RPMI7951 (cell line): Measurements from ENCODE around the gene DCST1. TPM values are rescaled to one million over a fixed set of nuclear protein-coding genes. Genes with fewer than 3 reads are reported as not detected.

Source experiments
- DNase-seq: peaks from one replicate; pipeline ENCODE4 v3.0.0-alpha.2; 2012; ENCODE audit warnings: low read depth
- total RNA-seq: library from RNA; depleted of rRNA; stranded (reverse); fragments of >200 nt; shearing (Covaris generic); gene quantifications from 2 replicates; pipeline ENCODE4 v1.2.3, GENCODE V29; 2014; rRNA removed

DCST1 gene
- total RNA-seq, 1 experiment from 2014 or later, result not detected

GRCh38 chr1:155091071-155092051 is 57.7 kb downstream of the DCST1 start:
- peak; percentile 52 for DNase-seq

DNA sequence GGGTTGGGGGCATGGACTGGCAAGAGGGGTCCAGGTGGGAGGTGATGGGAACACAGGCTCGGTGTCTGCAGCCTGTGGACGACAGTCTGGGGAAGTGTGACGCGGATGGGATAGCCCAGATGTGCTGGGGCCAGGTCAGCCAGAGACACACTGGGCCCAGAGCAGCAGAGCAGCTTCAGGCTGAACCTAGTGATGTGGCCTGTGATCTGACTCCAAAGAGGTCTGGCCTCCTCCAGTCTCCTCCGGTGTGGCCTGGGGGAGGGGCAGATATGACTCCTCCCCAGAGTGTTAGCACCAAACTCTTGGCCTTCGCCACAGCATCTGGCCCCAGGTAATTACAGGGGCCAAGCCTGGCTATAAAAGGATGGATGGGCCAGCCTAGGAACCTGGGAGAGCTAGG is 58.5 kb downstream of the DCST1 start:
- DNase-seq, result no peak

- DNase-seq, result no peak
These were observed 59.0 kb downstream of the DCST1 start for GRCh38 chr1:155092641-155093040.

DNA sequence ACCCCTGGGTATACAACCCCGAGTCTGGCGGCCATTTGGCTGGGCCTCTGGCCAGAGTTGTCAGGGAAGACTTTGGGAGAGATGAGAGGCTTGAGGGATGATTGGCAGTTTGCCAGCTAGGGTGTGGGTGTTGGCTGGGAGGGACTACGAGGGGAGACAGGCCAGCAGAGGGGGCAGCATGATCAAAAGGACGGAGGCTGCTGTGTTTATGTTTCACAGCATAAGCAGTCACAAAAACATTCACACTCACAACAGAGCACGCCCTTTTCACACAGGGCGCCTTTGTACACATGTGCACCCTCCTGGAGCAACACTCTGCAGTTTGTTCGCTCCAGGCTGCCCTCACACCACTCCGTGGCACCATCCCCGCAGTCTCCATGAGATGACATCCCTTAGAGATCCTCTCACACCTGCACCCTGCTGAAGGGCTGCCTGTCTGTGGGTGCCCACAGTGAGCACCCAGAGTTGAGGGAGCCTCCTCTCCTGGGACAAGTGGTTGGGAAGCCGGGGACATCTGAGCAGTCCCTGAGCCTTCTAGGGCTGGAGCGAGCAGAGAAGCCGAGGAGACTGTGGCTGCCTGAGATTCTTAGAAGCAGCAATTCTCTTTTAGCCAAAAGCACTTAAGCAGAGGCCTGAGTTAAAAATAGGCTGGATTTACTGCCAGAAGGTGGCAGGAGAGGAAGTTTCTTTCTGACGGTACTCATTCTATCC is 60.4 kb downstream of the DCST1 start:
- DNase-seq, result peak; percentile 52

DNA sequence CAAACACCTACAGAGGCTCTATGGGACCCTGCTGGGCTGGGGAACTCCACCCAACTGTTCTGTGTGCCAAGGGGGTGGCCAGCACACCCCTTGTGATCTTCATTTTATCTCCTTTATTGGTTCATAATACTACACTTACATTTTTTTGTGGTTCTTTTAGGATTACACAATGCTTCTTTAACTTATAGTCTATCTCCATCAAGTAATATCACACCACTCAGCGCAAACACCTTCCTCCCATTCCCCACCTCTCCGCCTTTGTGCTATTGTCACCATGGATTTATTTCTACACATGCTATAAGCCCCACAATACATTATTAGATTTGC is 61.0 kb downstream of the DCST1 start:
- no peak for DNase-seq

DNA sequence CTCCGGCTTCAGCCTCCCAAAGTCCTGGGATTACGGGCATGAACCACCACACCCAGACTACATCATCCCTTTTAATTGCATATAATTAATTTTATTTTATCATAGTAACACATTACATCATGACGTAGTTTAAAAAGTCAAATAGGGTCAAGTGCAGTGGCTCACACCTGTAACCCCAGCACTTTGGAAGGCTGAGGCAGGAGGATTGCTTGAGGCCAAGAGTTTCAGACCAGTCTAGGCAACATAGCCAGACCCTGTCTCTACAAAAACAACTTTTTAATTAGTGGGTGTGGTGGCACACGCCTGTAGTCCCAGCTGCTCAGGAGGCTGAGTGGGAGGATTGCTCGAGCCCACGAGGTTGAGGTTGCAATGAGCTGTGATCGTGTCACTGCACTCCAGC is 65.7 kb downstream of the DCST1 start:
- no peak for DNase-seq

Other genes starting within 250 kb of the DCST1 start
- 0.29 and 0.72 TPM in 2 replicates for gene KCNN3, start 163.5 kb upstream of the DCST1 start, total RNA-seq
- gene PMVK, start 97.1 kb upstream of the DCST1 start, total RNA-seq, result 8.7 and 9.3 TPM in 2 replicates
- gene PBXIP1, start 77.7 kb upstream of the DCST1 start, total RNA-seq, result 14.7 and 23.3 TPM in 2 replicates
- gene PYGO2, start 72.0 kb upstream of the DCST1 start, total RNA-seq, result 16.1 and 18.4 TPM in 2 replicates
- 111 and 115 TPM in 2 replicates for gene SHC1, start 63.1 kb upstream of the DCST1 start, total RNA-seq
- 344 and 400 TPM in 2 replicates for gene CKS1B, start 59.1 kb upstream of the DCST1 start, total RNA-seq
- 22.5 and 26.0 TPM in 2 replicates for gene FLAD1, start 50.5 kb upstream of the DCST1 start, total RNA-seq
- 1.7 TPM in 1 of 2 replicates, not detected in the other for gene LENEP, start 40.2 kb upstream of the DCST1 start, total RNA-seq
- gene ZBTB7B, start 31.0 kb upstream of the DCST1 start, total RNA-seq, result 4.9 and 6.9 TPM in 2 replicates
- not detected in 2 replicates for gene DCST2, start within 50 bp of the DCST1 start, total RNA-seq
- 30.6 and 31.8 TPM in 2 replicates for gene ADAM15, start 17.5 kb downstream of the DCST1 start, total RNA-seq
- 4.7 and 5.8 TPM in 2 replicates for gene EFNA4, start 29.9 kb downstream of the DCST1 start, total RNA-seq
- 0.48 and 0.68 TPM in 2 replicates for gene EFNA3, start 45.0 kb downstream of the DCST1 start, total RNA-seq
- gene EFNA1, start 94.1 kb downstream of the DCST1 start, total RNA-seq, result 0.59 and 2.5 TPM in 2 replicates
- 24.2 and 32.5 TPM in 2 replicates for gene SLC50A1, start 102.0 kb downstream of the DCST1 start, total RNA-seq
- gene DPM3, start 106.7 kb downstream of the DCST1 start, total RNA-seq, result 65.8 and 168 TPM in 2 replicates
- gene KRTCAP2, start 139.5 kb downstream of the DCST1 start, total RNA-seq, result 169 and 172 TPM in 2 replicates
- gene TRIM46, start 140.0 kb downstream of the DCST1 start, total RNA-seq, result 2.3 and 2.9 TPM in 2 replicates
- gene THBS3, start 174.1 kb downstream of the DCST1 start, total RNA-seq, result 4.1 and 8.1 TPM in 2 replicates
- gene MTX1, start 174.9 kb downstream of the DCST1 start, total RNA-seq, result 88.3 and 97.7 TPM in 2 replicates
- gene ENTREP3, start 221.7 kb downstream of the DCST1 start, total RNA-seq, result 3.2 and 4.2 TPM in 2 replicates
- gene SCAMP3, start 228.5 kb downstream of the DCST1 start, total RNA-seq, result 69.0 and 73.9 TPM in 2 replicates
- 13.1 and 20.8 TPM in 2 replicates for gene CLK2, start 239.7 kb downstream of the DCST1 start, total RNA-seq
- 0.36 and 0.59 TPM in 2 replicates for gene HCN3, start 243.6 kb downstream of the DCST1 start, total RNA-seq